Fibroblast of lung (primary cell): Measurements from ENCODE around the gene MAPKAP1.

Experiments
- EZH2 ChIP-seq: IDR thresholded peaks from 2 replicates; pipeline ENCODE4 v1.5.1; 2012; ENCODE audit warnings: low read length, control low read depth, mild to moderate bottlenecking; ENCODE audit errors: missing control alignments
- TF ChIP-seq, protein P1 (sequence below), 2 donors: IDR thresholded peaks in 1 of 2; conservative IDR thresholded peaks in 1 of 2; 1 replicate in 1 of 2; 2 replicates in 1 of 2; pipeline ENCODE4 v1.5.1; 2011 to 2012; ENCODE audit warnings: low read length in 2 of 2, control low read depth in 1 of 2, inconsistent platforms in 1 of 2, low read depth in 1 of 2, mild to moderate bottlenecking in 1 of 2

DNA sequence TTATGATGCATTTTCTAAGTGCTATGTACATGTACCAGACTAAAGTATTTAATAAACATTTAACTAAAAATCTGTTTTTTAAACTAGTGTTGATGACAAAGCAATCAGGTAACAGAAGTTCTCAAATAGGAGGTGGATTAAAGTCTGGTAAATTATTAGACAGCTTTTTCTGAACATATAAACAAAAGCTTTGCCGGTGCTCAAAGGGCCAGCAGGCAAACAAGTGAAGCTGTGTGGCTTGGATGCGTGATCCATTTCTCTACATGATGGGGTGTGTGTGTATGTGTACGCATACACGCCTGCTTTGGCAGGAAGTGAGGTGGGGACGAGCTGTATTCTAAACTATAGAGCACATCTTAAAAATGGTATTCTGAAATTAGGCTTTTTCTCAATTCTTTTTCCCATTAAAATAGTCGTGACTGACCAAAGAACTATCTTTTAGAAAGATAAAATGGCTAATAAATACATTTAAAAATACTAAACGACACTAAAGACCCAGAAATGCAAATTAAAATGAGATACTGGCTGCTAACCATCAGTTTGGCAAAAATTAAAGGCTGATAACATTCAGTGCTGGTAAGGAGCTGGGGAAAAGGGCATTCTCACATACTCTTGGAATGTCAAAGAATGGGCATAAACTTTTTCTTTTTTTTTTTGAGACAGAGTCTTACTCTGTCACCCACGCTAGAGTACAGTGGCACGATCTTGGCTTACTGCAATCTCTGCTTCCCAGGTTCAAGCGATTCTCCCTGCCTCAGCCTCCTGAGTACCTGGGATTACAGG is 174.0 kb downstream of the MAPKAP1 start:
- TF ChIP-seq, protein P1, sequence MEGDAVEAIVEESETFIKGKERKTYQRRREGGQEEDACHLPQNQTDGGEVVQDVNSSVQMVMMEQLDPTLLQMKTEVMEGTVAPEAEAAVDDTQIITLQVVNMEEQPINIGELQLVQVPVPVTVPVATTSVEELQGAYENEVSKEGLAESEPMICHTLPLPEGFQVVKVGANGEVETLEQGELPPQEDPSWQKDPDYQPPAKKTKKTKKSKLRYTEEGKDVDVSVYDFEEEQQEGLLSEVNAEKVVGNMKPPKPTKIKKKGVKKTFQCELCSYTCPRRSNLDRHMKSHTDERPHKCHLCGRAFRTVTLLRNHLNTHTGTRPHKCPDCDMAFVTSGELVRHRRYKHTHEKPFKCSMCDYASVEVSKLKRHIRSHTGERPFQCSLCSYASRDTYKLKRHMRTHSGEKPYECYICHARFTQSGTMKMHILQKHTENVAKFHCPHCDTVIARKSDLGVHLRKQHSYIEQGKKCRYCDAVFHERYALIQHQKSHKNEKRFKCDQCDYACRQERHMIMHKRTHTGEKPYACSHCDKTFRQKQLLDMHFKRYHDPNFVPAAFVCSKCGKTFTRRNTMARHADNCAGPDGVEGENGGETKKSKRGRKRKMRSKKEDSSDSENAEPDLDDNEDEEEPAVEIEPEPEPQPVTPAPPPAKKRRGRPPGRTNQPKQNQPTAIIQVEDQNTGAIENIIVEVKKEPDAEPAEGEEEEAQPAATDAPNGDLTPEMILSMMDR (conservative IDR thresholded peaks at IDR 0.05 in 1 of 2, IDR thresholded peaks at IDR 0.05 in 1 of 2; ENCODE audit: low read depth in 1 of 2, low read length in 2 of 2): no peak
- TF ChIP-seq EZH2: no peak
